HG03280 (cell line): ENCODE data around the gene SLC33A1.

ENCODE experiments used
- ATAC-seq: cut with Tn5 transposase; IDR thresholded peaks from one replicate; pipeline ENCODE4 v1.9.1; 2021; ENCODE audit warnings: mild to moderate bottlenecking, moderate library complexity; ENCODE audit not compliant: unreplicated experiment

Gene SLC33A1

GRCh38 chr3:155792532-155792931 is 61.7 kb downstream of the SLC33A1 start:
- no peak for ATAC-seq

DNA sequence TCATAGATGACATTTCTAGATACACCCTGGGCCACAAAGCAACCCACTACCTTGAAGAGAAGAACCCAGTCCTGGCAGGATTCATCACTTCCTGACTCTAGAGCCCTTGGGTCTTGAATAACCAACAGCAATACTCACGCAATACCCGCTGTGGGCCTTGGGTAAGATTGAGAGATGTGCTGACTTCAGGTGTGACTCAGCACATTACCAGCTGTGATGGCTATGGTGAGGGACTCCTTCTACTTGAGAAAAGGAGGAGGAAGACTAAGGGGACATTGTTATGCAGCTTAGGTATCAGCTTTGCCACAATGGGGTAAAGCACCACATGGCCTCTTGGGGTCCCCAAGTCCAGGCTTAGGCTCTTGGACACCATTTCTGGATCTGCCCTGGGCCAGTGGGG is 63.0 kb downstream of the SLC33A1 start:
- no peak for ATAC-seq

GRCh38 chr3:155790272-155790925 is 63.8 kb downstream of the SLC33A1 start:
- ATAC-seq: no peak

- no peak for ATAC-seq
Measured at GRCh38 chr3:155785662-155786295, 68.4 kb downstream of the SLC33A1 start.

DNA sequence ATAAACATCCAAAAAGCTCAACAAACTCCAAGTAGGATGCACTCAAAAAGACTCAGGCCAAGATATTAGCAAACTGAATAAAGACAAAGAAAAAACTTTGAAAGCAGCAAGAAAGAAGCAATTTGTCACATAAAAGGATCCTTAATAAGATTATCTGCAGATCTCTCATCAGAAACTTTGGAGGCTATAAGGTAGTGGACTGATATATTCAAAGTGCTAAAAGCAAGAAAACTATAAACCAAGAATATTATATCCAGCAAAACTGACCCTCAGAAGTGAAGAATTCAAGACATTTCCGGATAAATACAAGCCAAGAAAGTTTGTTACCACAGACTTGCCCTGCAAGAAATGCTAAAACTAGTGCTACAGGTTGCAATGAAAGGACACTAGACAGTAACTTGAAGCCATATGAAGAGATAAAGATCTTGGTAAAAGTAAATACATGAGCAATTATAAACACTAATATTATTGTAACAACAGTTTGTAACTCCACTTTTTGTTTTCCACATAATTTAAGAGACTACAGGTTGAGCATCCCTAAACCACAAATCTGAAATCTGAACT is 71.8 kb downstream of the SLC33A1 start:
- no peak for ATAC-seq

DNA sequence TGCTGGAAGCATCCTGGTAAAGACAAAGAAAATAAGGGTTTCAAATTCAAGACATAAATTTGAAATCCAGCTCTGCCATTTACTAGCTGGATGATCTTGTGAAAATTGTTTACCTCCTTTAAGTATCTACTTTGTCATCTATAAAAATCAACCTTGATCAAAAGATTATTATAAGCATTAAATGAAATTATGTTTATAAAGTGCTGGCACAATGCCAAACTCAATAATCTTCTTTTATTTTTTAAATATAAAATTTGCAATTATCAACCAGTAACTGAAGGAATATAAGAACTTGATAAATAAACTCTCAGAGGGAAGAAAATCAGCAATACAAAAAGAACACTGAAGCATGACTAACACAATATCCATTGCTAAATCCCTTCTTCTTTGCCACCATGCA is 73.9 kb downstream of the SLC33A1 start:
- ATAC-seq: no peak

DNA sequence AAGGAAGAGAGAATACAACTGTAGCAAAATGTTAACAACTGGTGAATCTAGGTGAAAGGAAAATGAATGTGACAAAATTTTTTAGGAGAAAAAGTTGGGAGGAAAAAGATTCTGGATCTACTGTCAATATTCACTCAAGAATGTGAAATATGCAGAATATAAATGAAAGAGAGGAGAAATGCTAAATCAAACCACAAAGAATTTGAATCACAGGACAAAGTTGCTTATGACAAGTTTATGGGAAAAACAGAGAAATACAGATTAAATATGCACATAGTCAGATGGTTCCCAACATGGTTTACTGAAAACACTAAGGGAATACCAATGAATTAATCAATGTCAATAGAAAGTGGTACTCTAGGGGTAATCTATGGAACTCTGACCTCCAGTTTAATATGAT is 75.8 kb downstream of the SLC33A1 start:
- ATAC-seq: no peak

- ATAC-seq: no peak
Measured at GRCh38 chr3:155772801-155773200, 81.4 kb downstream of the SLC33A1 start.

GRCh38 chr3:155771126-155771525 is 83.1 kb downstream of the SLC33A1 start:
- ATAC-seq: no peak
